AG09319 (cell line): ENCODE data around the gene REV1.

ENCODE experiments used
- DNase-seq: peaks from one replicate; pipeline ENCODE4 v3.0.0-alpha.2; 2010; ENCODE audit warnings: low read depth; ENCODE audit errors: extremely low read depth
- TF ChIP-seq, protein P1 (sequence below): IDR thresholded peaks from 2 replicates; pipeline ENCODE4 v1.5.1; 2011; ENCODE audit warnings: low read depth, mild to moderate bottlenecking, inconsistent platforms, low read length, moderate library complexity

Gene REV1

DNA sequence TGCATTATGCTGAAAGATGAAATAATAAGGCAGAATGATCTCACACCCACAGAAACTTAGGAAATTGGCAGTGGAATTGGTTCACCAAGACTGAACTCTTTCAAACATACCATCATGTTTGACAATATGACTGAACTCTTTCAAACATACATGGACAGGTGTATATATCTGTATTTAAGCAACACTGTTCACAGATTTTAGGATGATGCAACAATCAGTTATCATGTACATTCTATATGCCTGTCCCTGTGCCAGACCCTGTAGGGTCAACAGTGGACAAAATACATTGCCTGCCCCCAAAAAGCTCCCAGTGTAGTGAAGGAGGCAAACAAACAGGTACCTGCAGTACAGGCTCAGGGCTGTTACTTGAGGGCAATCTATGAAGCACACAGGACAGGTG lies 2.9 kb upstream of the REV1 start:
- TF ChIP-seq, protein P1, sequence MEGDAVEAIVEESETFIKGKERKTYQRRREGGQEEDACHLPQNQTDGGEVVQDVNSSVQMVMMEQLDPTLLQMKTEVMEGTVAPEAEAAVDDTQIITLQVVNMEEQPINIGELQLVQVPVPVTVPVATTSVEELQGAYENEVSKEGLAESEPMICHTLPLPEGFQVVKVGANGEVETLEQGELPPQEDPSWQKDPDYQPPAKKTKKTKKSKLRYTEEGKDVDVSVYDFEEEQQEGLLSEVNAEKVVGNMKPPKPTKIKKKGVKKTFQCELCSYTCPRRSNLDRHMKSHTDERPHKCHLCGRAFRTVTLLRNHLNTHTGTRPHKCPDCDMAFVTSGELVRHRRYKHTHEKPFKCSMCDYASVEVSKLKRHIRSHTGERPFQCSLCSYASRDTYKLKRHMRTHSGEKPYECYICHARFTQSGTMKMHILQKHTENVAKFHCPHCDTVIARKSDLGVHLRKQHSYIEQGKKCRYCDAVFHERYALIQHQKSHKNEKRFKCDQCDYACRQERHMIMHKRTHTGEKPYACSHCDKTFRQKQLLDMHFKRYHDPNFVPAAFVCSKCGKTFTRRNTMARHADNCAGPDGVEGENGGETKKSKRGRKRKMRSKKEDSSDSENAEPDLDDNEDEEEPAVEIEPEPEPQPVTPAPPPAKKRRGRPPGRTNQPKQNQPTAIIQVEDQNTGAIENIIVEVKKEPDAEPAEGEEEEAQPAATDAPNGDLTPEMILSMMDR: no peak
- no peak for DNase-seq

DNA sequence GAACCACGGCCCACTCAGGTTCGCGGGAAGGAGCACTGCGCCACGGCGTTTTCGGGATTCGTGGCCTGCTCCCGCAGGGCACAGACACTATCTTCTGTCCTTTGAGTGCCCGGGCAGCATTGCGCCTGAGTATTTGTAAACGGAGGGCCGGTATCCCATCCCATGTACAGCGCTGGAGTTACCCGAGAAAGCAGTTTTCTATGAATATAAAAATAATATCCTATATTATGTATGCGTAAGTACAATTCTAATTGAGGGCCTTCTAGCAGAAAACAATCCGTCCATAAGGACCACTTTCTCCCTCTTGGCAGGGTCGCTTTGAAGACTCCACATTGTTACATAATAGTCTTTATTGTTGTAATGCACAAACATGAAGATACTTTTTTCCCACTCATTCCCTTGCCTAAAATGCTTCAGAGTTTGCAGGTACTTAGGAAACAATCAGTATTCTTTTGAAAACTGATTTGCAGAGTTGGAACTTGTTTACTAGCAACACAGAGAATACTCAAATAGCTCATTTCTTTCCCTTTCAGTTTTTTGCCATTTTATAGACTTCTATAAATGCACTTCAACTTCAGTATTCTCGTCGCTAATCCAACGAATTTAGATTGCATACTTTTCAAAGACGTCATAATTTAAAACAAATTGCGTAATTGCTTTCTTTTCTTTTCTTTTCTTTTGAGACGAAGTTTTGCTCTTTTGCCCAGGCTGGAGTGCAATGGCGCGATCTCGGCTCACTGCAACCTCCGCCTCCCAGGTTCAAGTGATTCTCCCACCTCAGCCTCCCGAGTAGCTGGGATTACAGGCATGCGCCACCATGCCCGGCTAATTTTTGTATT lies 1.0 kb upstream of the REV1 start:
- DNase-seq: no peak
- TF ChIP-seq, protein P1: no peak

- DNase-seq: no peak
Measured at GRCh38 chr2:99489063-99489760, 605 bp downstream of the REV1 start.

DNA sequence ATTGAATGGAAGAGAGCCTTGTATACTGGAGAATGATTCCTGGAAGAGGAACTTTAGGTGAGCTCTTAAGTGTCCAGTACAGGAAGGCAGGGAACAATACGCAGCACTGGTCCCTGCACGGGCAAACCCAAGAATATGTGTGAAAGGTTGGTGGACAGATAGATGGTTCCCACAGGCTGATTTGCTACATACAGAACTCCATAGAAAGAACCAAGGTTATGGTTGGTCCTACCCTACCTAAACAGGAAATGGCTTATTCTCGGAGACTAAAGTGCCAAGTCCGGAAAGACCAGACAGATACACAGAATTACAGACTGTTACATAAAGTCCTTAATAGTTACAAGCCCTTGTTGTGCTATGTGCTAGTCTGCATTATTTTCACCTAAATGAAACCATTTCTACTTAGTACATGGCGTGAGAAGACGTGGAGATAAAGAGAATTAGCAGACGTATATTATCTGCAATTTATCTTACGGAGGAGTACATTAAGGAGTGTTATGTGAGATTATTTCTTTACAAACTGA lies 1.2 kb downstream of the REV1 start:
- TF ChIP-seq, protein P1: no peak
- no peak for DNase-seq

More at GRCh38 chr2:99489063-99489760, 605 bp downstream of the REV1 start:
- TF ChIP-seq, protein P1: no peak

- TF ChIP-seq, protein P1: no peak
Measured at GRCh38 chr2:99487906-99488305, 1.9 kb downstream of the REV1 start.

GRCh38 chr2:99485824-99486223 lies 4.0 kb downstream of the REV1 start:
- TF ChIP-seq, protein P1: no peak
- no peak for DNase-seq

More at GRCh38 chr2:99487906-99488305, 1.9 kb downstream of the REV1 start:
- no peak for DNase-seq

DNA sequence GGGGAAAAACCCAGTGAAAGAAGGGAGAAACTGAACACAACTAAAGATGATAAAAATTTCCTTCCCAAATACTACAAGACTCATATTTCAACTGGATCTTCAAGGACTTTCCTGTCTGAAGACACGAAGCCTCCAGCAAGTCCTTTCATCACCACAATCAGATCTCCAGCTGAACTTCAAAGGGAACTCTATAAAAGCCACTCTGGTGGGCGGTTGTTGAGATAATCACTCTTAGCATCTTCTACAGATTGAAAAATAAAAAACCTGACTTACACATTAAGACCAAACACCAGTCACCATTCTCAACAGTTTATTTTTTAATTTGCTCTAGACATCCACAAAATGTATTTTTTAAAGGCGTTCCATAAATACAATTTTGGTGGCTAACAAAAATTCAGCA lies 4.4 kb downstream of the REV1 start:
- TF ChIP-seq, protein P1: no peak
- no peak for DNase-seq
